Esophagus squamous epithelium (tissue), 4 donors: ENCODE results near the gene STXBP6.

Source experiments
- POLR2A ChIP-seq, 4 donors: fragments of 450-650 bp; IDR thresholded peaks; one replicate each; pipeline ENCODE4 v1.6.1; 2017; ENCODE audit warnings: antibody characterized with exemption in 4 of 4, mild to moderate bottlenecking in 4 of 4, moderate library complexity in 3 of 4
- TF ChIP-seq, protein P1 (sequence below), 6 experiments: fragments of 450-650 bp in 4 of 6; fragments of 200-600 bp in 2 of 6; sonication (generic) in 2 of 6; IDR thresholded peaks; one replicate each; pipeline ENCODE4 v1.5.1; 2016 to 2019; ENCODE audit warnings: antibody characterized with exemption in 6 of 6, mild to moderate bottlenecking in 4 of 6, moderate library complexity in 4 of 6

DNA sequence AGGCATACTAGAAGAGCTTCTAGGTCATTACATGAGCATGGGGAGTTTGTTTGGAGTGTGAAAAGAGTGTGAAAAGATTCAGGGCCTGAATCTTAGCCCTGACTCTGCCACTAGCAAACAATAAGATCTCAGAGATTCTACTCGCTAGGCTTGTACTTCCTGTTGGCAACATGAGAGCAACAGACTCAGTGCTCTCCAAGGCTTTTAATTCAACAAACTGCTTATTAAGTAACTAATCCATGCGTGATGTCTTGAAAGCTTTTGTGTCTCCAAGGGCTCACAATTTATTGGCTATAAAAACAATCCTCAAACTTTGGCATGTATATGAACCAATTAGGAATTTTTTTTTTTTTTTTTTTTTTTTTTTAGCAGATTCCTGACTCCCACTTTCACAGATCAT lies 105.1 kb downstream of the STXBP6 start:
- TF ChIP-seq POLR2A (IDR thresholded peaks at IDR 0.05): no peak
- TF ChIP-seq, protein P1, sequence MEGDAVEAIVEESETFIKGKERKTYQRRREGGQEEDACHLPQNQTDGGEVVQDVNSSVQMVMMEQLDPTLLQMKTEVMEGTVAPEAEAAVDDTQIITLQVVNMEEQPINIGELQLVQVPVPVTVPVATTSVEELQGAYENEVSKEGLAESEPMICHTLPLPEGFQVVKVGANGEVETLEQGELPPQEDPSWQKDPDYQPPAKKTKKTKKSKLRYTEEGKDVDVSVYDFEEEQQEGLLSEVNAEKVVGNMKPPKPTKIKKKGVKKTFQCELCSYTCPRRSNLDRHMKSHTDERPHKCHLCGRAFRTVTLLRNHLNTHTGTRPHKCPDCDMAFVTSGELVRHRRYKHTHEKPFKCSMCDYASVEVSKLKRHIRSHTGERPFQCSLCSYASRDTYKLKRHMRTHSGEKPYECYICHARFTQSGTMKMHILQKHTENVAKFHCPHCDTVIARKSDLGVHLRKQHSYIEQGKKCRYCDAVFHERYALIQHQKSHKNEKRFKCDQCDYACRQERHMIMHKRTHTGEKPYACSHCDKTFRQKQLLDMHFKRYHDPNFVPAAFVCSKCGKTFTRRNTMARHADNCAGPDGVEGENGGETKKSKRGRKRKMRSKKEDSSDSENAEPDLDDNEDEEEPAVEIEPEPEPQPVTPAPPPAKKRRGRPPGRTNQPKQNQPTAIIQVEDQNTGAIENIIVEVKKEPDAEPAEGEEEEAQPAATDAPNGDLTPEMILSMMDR (IDR thresholded peaks at IDR 0.05): no peak
